WI38 (cell line): ENCODE measurements around the gene VKORC1.

Experiments used
- H3K4me3 ChIP-seq: 2 replicates; pipeline ENCODE4 v1.5.1; 2011; ENCODE audit warnings: low read depth, mild to moderate bottlenecking, control low read depth, low read length
- TF ChIP-seq, protein P1 (sequence below): IDR thresholded peaks from 2 replicates; pipeline ENCODE4 v1.5.1; 2012; ENCODE audit warnings: low read depth, mild to moderate bottlenecking, control low read depth, low read length

Gene VKORC1

DNA sequence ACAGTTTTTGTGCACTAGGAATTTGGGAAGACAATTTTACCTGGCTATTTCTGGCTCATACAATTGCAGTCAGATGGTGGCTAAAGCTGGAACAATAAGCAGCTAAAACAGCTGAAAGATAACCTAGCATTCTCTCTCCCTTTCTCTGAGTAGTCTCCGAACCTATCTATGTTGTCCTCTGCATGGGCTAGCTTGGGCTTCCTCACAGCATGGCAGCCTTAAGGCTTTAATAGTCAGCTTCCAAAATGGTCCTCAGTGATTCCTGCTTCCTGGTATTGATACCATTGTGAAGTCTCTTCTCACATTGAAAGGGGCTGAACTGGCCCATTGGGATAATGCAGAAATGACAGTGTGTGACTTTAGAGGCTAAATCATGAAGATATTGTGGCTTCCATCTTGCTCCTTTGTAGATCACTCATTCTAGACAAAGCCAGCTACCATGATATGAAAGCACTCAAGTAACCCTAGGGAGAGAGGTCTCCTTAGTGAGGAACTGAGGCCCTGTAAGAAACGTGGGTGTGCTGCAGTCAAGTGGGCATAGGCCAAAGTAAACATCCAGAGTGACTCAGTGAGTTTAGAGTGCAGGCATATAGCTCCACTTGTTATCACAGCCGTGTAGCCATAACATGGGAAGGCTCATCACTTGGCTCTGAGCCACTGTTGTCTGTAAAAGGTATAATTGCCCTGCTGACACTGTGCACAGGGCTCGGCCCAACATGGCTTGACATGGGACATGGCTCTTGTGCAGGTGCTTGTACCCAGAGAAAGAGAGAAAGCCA, 5.5 kb upstream of the VKORC1 start:
- TF ChIP-seq, protein P1, sequence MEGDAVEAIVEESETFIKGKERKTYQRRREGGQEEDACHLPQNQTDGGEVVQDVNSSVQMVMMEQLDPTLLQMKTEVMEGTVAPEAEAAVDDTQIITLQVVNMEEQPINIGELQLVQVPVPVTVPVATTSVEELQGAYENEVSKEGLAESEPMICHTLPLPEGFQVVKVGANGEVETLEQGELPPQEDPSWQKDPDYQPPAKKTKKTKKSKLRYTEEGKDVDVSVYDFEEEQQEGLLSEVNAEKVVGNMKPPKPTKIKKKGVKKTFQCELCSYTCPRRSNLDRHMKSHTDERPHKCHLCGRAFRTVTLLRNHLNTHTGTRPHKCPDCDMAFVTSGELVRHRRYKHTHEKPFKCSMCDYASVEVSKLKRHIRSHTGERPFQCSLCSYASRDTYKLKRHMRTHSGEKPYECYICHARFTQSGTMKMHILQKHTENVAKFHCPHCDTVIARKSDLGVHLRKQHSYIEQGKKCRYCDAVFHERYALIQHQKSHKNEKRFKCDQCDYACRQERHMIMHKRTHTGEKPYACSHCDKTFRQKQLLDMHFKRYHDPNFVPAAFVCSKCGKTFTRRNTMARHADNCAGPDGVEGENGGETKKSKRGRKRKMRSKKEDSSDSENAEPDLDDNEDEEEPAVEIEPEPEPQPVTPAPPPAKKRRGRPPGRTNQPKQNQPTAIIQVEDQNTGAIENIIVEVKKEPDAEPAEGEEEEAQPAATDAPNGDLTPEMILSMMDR, result no peak

DNA sequence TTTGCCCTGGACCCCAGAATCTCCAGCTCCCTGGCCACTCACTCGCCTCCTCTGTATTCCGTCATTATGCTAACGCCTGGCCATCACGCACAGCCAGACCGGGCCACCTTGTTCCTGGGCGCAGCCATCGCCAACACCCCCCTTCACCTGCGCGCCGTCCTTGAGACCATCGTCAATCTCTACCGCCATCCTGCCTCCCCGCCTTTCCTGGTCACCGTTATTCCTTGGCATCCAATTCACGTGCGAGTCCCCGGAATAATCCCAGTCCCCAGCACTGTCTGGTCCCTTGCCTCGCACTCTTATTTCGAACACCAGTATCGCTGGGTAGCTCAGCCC, 541 bp downstream of the VKORC1 start:
- peak overlapping the region; percentile 76 for H3K4me3 ChIP-seq
- TF ChIP-seq, protein P1, result no peak

More for the DNA sequence above, 5.5 kb upstream of the VKORC1 start:
- no peak overlapping the region for H3K4me3 ChIP-seq

DNA sequence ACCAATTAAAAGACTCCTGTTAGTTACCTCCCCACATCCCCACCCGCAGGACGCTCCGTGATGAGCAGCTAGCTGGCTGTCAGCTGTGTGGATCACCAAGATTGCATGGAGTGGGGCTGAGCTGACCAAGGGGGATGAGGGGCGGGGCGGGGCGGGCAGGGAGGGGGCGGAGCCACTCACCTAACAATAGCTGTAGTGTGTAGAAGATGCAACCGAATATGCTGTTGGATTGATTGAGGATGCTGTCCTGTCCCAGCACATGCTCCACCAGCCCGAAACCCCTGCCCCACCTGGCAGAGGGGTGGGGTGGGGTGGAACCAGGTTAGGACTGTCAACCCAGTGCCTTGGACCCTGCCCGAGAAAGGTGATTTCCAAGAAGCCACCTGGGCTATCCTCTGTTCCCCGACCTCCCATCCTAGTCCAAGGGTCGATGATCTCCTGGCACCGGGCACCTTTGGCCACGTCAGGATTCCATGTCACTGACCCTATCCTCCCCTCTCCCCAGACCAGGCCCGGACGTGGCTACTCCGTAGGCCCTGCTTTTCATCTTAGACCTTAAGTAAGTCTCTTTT, 1.4 kb downstream of the VKORC1 start:
- H3K4me3 ChIP-seq, result peak overlapping the region; percentile 76
- TF ChIP-seq, protein P1, result no peak

DNA sequence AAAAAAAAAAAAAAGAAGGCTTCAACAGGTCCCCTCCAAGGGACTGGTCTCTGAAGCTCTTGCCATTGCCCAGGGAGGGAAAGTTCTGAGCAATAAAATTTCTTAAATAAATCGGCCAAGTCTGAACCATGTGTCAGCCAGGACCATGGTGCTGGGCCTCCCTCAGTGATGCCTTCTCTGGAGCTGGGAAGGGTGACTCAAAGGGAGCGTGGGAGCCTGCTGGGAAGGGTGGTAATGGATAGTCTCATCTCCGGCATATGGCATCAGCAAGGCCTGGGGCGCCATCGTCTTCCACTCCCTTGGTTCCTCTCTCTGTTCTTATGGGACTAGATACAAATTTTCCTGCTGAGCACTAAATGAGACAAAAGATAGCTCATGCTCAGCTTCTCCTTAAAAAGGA, 2.3 kb downstream of the VKORC1 start:
- TF ChIP-seq, protein P1, result no peak
- no peak overlapping the region for H3K4me3 ChIP-seq

DNA sequence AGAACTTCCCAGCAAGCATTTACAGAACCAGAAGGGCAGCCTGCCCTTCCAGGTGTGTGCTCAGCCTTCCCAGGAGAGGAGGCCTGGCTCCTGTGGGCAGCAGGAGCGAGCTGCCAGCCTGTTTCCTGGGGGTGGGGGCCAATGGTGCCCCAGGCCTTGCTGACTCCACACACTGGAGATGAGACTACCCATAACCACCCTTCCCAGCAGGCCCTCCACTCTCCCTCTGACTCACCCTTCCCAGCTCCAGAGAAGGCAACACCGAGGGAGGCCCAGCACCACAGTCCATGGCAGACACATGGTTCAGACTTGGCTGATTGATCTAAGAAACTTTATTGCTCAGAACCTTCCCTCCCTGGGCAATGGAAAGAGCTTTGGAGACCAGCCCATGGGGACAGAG, 4.1 kb downstream of the VKORC1 start:
- no peak overlapping the region for H3K4me3 ChIP-seq
- TF ChIP-seq, protein P1, result no peak

DNA sequence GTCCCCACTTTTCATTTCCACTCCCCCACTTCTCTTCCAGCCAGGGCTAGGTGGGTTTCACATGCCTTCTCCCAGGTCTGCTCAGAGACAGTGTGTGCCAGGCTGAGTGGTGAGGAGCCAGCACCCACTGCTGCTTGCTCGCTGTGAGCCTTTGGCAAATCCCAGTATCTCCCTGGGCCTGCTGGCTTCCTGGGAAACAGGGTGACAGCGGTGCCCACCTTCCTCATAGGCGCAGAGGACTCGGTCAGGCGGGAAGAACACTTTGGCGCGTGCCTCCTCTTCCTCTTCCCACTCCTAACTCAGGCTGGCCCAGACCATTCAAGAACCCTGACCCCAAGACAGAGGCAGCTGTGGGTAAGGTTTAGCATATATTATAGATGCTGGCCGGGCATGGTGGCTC, 5.4 kb downstream of the VKORC1 start:
- H3K4me3 ChIP-seq, result no peak overlapping the region
- TF ChIP-seq, protein P1, result no peak

DNA sequence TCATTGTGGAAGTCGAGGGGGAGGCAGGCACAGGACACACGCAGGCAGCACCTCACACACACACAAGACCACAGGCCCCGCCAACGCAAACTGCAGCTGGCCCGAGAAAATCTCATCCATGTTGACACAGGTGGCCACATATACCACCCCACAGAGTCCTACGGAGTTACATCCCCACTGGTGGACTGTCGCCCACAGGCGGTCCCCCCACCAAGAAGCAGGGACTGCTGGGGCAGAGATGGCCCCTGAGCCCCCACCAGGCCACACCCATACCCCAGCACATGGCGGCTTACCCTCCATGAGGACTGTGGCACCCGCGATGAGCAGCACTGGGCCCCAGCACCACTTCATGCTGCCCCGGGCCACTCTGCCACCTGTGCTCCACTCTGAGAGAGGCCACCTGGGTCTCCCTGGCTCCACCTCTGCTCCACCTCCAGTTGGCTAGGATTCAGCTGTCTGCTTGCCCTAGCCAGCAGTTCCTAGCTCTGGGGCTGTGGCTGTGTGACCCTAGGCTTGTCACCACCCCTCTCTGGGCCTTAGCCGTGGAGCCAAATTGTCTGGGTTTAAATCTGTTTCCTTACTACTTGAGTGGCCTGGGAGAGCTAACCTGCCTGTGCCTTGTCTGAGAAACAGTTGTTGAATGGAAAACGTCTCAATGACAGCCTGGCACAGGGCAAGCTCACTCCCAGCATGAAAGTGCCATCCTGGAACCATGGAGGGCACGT, 6.0 kb downstream of the VKORC1 start, which contains the start of gene PRSS53:
PRSS53 (minus strand) TSS at position 485 of the 725 bp plus-strand sequence; CDS start at position 351, 134 bp downstream.
- TF ChIP-seq, protein P1, result no peak
- no peak within 1 kb of the TSS for H3K4me3 ChIP-seq
